ENCODE results near the gene TOB1. TPM values are rescaled to one million over a fixed set of nuclear protein-coding genes. Genes with fewer than 3 reads are reported as not detected.

TOB1 gene
- total RNA-seq, 1 experiment from 2014 or later = 19.3 TPM

GRCh38 chr17:50830352-50830751, 35.8 kb downstream of the TOB1 start:
- Histone ChIP-seq H3K27ac (ENCODE audit: low read depth, low read length, poor library complexity, severe bottlenecking) (no peak overlapping the region), H3K4me1 (ENCODE audit: insufficient read depth, low read length, poor library complexity, severe bottlenecking) (no peaks in the 10 kb centered on the region), H3K27me3 (replicated peaks; ENCODE audit: insufficient read depth, low read depth, low read length, poor library complexity) (no peaks in the 10 kb centered on the region), H3K9me3 (ENCODE audit: low read depth, low read length, poor library complexity, severe bottlenecking) (no peaks in the 10 kb centered on the region), H3K4me3 (ENCODE audit: low read depth, low read length, poor library complexity, severe bottlenecking) (no peak overlapping the region), H3K36me3 (ENCODE audit: insufficient read depth, low read length, poor library complexity, severe bottlenecking) (no peaks in the 10 kb centered on the region)
- ChIA-PET CTCF (no interaction called here), POLR2A (ENCODE audit: low non-redundant PET) (no interaction called here)
- TF ChIP-seq EZH2 (IDR thresholded peaks at IDR 0.05; ENCODE audit: borderline replicate concordance, low read depth, low read length, poor library complexity, severe bottlenecking) = no peak
- TF ChIP-seq CTCF (conservative IDR thresholded peaks at IDR 0.05; ENCODE audit: low read depth, low read length) = no peak
- no peak for DNase-seq (ENCODE audit: low spot score)
- intact Hi-C loops (cut with micrococcal nuclease; ENCODE audit: unreplicated experiment) = no loop called here
- no TSS peak for BruUV-seq (replicated peaks)

GRCh38 chr17:50829332-50829731, 36.8 kb downstream of the TOB1 start:
- no peak overlapping the region for H3K27ac ChIP-seq (ENCODE audit: low read depth, low read length, poor library complexity, severe bottlenecking)
- no peaks in the 10 kb centered on the region for H3K4me1 ChIP-seq (ENCODE audit: insufficient read depth, low read length, poor library complexity, severe bottlenecking)
- no peaks in the 10 kb centered on the region for H3K36me3 ChIP-seq (ENCODE audit: insufficient read depth, low read length, poor library complexity, severe bottlenecking)
- TF ChIP-seq EZH2 (IDR thresholded peaks at IDR 0.05; ENCODE audit: borderline replicate concordance, low read depth, low read length, poor library complexity, severe bottlenecking) (no peak), CTCF (conservative IDR thresholded peaks at IDR 0.05; ENCODE audit: low read depth, low read length) (no peak)
- H3K27me3 ChIP-seq (replicated peaks; ENCODE audit: insufficient read depth, low read depth, low read length, poor library complexity) = no peaks in the 10 kb centered on the region
- CTCF ChIA-PET = no interaction called here
- BruUV-seq (replicated peaks) = no TSS peak
- H3K4me3 ChIP-seq (ENCODE audit: low read depth, low read length, poor library complexity, severe bottlenecking) = no peak overlapping the region
- H3K9me3 ChIP-seq (ENCODE audit: low read depth, low read length, poor library complexity, severe bottlenecking) = no peaks in the 10 kb centered on the region
- DNase-seq (ENCODE audit: low spot score) = no peak
- POLR2A ChIA-PET (ENCODE audit: low non-redundant PET) = no interaction called here
- intact Hi-C loops (cut with micrococcal nuclease; ENCODE audit: unreplicated experiment) = no loop called here

- TF ChIP-seq CTCF (conservative IDR thresholded peaks at IDR 0.05; ENCODE audit: low read depth, low read length) (no peak), EZH2 (IDR thresholded peaks at IDR 0.05; ENCODE audit: borderline replicate concordance, low read depth, low read length, poor library complexity, severe bottlenecking) (no peak)
- intact Hi-C loops (cut with micrococcal nuclease; ENCODE audit: unreplicated experiment) = no loop called here
- no peaks in the 10 kb centered on the region for H3K27me3 ChIP-seq (replicated peaks; ENCODE audit: insufficient read depth, low read depth, low read length, poor library complexity)
These were observed 37.5 kb downstream of the TOB1 start for GRCh38 chr17:50828508-50829170.

More at GRCh38 chr17:50828508-50829170, 37.5 kb downstream of the TOB1 start:
- Histone ChIP-seq H3K4me1 (ENCODE audit: insufficient read depth, low read length, poor library complexity, severe bottlenecking) (no peaks in the 10 kb centered on the region), H3K9me3 (ENCODE audit: low read depth, low read length, poor library complexity, severe bottlenecking) (no peaks in the 10 kb centered on the region), H3K4me3 (ENCODE audit: low read depth, low read length, poor library complexity, severe bottlenecking) (no peak overlapping the region), H3K27ac (ENCODE audit: low read depth, low read length, poor library complexity, severe bottlenecking) (no peak overlapping the region), H3K36me3 (ENCODE audit: insufficient read depth, low read length, poor library complexity, severe bottlenecking) (no peaks in the 10 kb centered on the region)
- DNase-seq (ENCODE audit: low spot score) = no peak
- no TSS peak for BruUV-seq (replicated peaks)
- ChIA-PET POLR2A (ENCODE audit: low non-redundant PET) (no interaction called here), CTCF (no interaction called here)

Data from A673 (cell line).